Activated gamma-delta T cell treated with Interleukin-2 at 50 U/mL for 16 hours (primary cell): ENCODE measurements around the gene NOXA1.
A peak's percentile ranks its signal among the peaks of the same experiment; 100 is the strongest.
"Not testable (repeated sequence)": the region's sequence is repeated elsewhere in the genome, so short reads cannot be mapped to it uniquely, and the experiment has no call there.

Experiments used
- DNase-seq: peaks from one replicate; pipeline ENCODE4 v3.0.0-alpha.2; 2020

The NOXA1 gene

GRCh38 chr9:137422604-137423513 is at the start of gene NOXA1, which contains the start of gene EXD3:
Gene NOXA1 (plus strand): TSS chr9:137423393. CDS start chr9:137423530, 137 bp downstream.
Gene EXD3 (minus strand): TSS chr9:137423162. CDS start chr9:137395357, 27,805 bp downstream.
- DNase-seq = peak; percentile 95

GRCh38 chr9:137373611-137373980 is 49.6 kb upstream of the NOXA1 start:
- DNase-seq = no peak

GRCh38 chr9:137374131-137374845 is 48.9 kb upstream of the NOXA1 start:
- no peak for DNase-seq

GRCh38 chr9:137375321-137376058 is 47.7 kb upstream of the NOXA1 start:
- no peak for DNase-seq

- DNase-seq = no peak
These were observed 46.8 kb upstream of the NOXA1 start for GRCh38 chr9:137376386-137376785.

- DNase-seq = not testable (repeated sequence)
These were observed 44.3 kb upstream of the NOXA1 start for GRCh38 chr9:137378688-137379410.

- DNase-seq = no peak
These were observed 43.4 kb upstream of the NOXA1 start for GRCh38 chr9:137379761-137380161.

GRCh38 chr9:137380171-137380570 is 43.0 kb upstream of the NOXA1 start:
- no peak for DNase-seq

GRCh38 chr9:137380606-137381005 is 42.6 kb upstream of the NOXA1 start:
- DNase-seq = no peak

GRCh38 chr9:137381501-137382443 is 41.4 kb upstream of the NOXA1 start:
- no peak for DNase-seq

- DNase-seq = no peak
These were observed 40.6 kb upstream of the NOXA1 start for GRCh38 chr9:137382444-137383080.

GRCh38 chr9:137383081-137383783 is 40.0 kb upstream of the NOXA1 start:
- DNase-seq = no peak

- no peak for DNase-seq
These were observed 39.1 kb upstream of the NOXA1 start for GRCh38 chr9:137383784-137384756.

- DNase-seq = no peak
These were observed 38.0 kb upstream of the NOXA1 start for GRCh38 chr9:137385061-137385655.

GRCh38 chr9:137386507-137387113 is 36.6 kb upstream of the NOXA1 start:
- not testable (repeated sequence) for DNase-seq

- peak; percentile 69 for DNase-seq
These were observed 35.9 kb upstream of the NOXA1 start for GRCh38 chr9:137387114-137387890.
